SJCRH30 (cell line): ENCODE data around the gene GOLGA8S. TPM values are rescaled to one million over a fixed set of nuclear protein-coding genes. Genes with fewer than 3 reads are reported as not detected.

Source experiments
- total RNA-seq: library from RNA; depleted of rRNA; stranded (reverse); fragments of >200 nt; shearing (Covaris generic); gene quantifications from 2 replicates; pipeline ENCODE4 v1.2.3, GENCODE V29; 2014; rRNA removed

The GOLGA8S gene
- total RNA-seq, 1 experiment from 2014 or later: 0.02 TPM

Other genes starting within 250 kb of the GOLGA8S start
- gene GOLGA6L1, start 217.9 kb upstream of the GOLGA8S start, total RNA-seq: not detected in 2 replicates
- gene GOLGA6L26, start 20.6 kb upstream of the GOLGA8S start, total RNA-seq: not detected in 2 replicates
- gene GOLGA6L2, start 92.5 kb downstream of the GOLGA8S start, total RNA-seq: not detected in 2 replicates
- 4.8 and 4.9 TPM in 2 replicates for gene MKRN3, start 210.9 kb downstream of the GOLGA8S start, total RNA-seq